ENCODE measurements around the gene IZUMO1.
A peak's percentile ranks its signal among the peaks of the same experiment; 100 is the strongest.

The IZUMO1 gene

GRCh38 chr19:48728911-48729664 lies 17.6 kb downstream of the IZUMO1 start:
- no peak for DNase-seq
- peaks cover 5 to 21% of the 10 kb centered on the region in 2 experiments for H3K27me3 ChIP-seq (ENCODE audit: control insufficient read depth in 1 of 2, insufficient read depth in 1 of 2, low read length in 2 of 2)
- H2BK12ac ChIP-seq (ENCODE audit: low read length in 2 of 2) = no peak overlapping the region
- no peak overlapping the region for H3K27ac ChIP-seq (ENCODE audit: low read length, poor library complexity, severe bottlenecking)
- no peaks in the 10 kb centered on the region for H3K79me1 ChIP-seq (replicated peaks; ENCODE audit: low read length, poor library complexity, severe bottlenecking)
- H3K4ac ChIP-seq (ENCODE audit: low read depth in 1 of 2, low read length in 2 of 2) = no peak overlapping the region
- H2AK5ac ChIP-seq (ENCODE audit: low read length, severe bottlenecking) = no peak overlapping the region
- no peak overlapping the region for H2AFZ ChIP-seq (ENCODE audit: low read depth, low read length)
- no peak overlapping the region for H2BK120ac ChIP-seq (ENCODE audit: low read depth, low read length)
- no peak overlapping the region for H4K91ac ChIP-seq (ENCODE audit: low read length)
- H3K4me1 ChIP-seq (ENCODE audit: control insufficient read depth, insufficient read depth, low read depth, low read length) = no peaks in the 10 kb centered on the region
- H3K18ac ChIP-seq (ENCODE audit: low read depth in 1 of 2, low read length in 2 of 2) = no peak overlapping the region
- WGBS = 65% methylated on average over 62 of the region's 77 CpGs
- H4K8ac ChIP-seq (ENCODE audit: low read length) = no peak overlapping the region
- no peak overlapping the region for H2BK5ac ChIP-seq (ENCODE audit: low read depth, low read length, poor library complexity, severe bottlenecking)
- no peak overlapping the region for H2BK15ac ChIP-seq (ENCODE audit: low read depth, poor library complexity, severe bottlenecking)
- H3K36me3 ChIP-seq (ENCODE audit: control insufficient read depth in 1 of 2, insufficient read depth in 2 of 2, low read depth in 1 of 2, low read length in 2 of 2) = no peaks in the 10 kb centered on the region
- H3K9me3 ChIP-seq (ENCODE audit: control insufficient read depth, low read length) = no peaks in the 10 kb centered on the region
- H3K23ac ChIP-seq (ENCODE audit: low read length in 2 of 2) = no peak overlapping the region
- H3K9ac ChIP-seq (ENCODE audit: low read length) = peak overlapping the region; percentile 18
- H3K14ac ChIP-seq (ENCODE audit: low read length in 2 of 2) = no peak overlapping the region
- no peak overlapping the region for H3K4me3 ChIP-seq (ENCODE audit: insufficient read depth in 1 of 2, low read depth in 1 of 2, low read length in 2 of 2)
- no peak overlapping the region for H3K4me2 ChIP-seq (ENCODE audit: low read length, poor library complexity, severe bottlenecking)

- Histone ChIP-seq H2BK15ac (ENCODE audit: low read depth, poor library complexity, severe bottlenecking) (no peak overlapping the region), H2BK120ac (ENCODE audit: low read depth, low read length) (no peak overlapping the region), H3K4me3 (ENCODE audit: insufficient read depth in 1 of 2, low read depth in 1 of 2, low read length in 2 of 2) (no peak overlapping the region), H4K91ac (ENCODE audit: low read length) (peak overlapping the region; percentile 9), H3K18ac (ENCODE audit: low read depth in 1 of 2, low read length in 2 of 2) (no peak overlapping the region), H2BK12ac (ENCODE audit: low read length in 2 of 2) (no peak overlapping the region), H3K27me3 (ENCODE audit: control insufficient read depth in 1 of 2, insufficient read depth in 1 of 2, low read length in 2 of 2) (peaks cover 5 to 9% of the 10 kb centered on the region in 2 experiments), H3K79me1 (replicated peaks; ENCODE audit: low read length, poor library complexity, severe bottlenecking) (no peaks in the 10 kb centered on the region), H4K8ac (ENCODE audit: low read length) (no peak overlapping the region), H3K4ac (ENCODE audit: low read depth in 1 of 2, low read length in 2 of 2) (no peak overlapping the region), H2AFZ (ENCODE audit: low read depth, low read length) (no peak overlapping the region), H3K14ac (ENCODE audit: low read length in 2 of 2) (no peak overlapping the region), H3K9ac (ENCODE audit: low read length) (no peak overlapping the region), H3K36me3 (ENCODE audit: control insufficient read depth in 1 of 2, insufficient read depth in 2 of 2, low read depth in 1 of 2, low read length in 2 of 2) (no peaks in the 10 kb centered on the region), H3K4me2 (ENCODE audit: low read length, poor library complexity, severe bottlenecking) (no peak overlapping the region), H3K27ac (ENCODE audit: low read length, poor library complexity, severe bottlenecking) (no peak overlapping the region), H2BK5ac (ENCODE audit: low read depth, low read length, poor library complexity, severe bottlenecking) (no peak overlapping the region), H2AK5ac (ENCODE audit: low read length, severe bottlenecking) (no peak overlapping the region), H3K9me3 (ENCODE audit: control insufficient read depth, low read length) (no peaks in the 10 kb centered on the region), H3K4me1 (ENCODE audit: control insufficient read depth, insufficient read depth, low read depth, low read length) (no peaks in the 10 kb centered on the region), H3K23ac (ENCODE audit: low read length in 2 of 2) (no peak overlapping the region)
- no peak for DNase-seq
- 76% methylated on average over 2 of the region's 2 CpGs for WGBS
Measured at GRCh38 chr19:48726556-48726955, 20.2 kb downstream of the IZUMO1 start.

- peak overlapping the region; percentile 82 for H2BK15ac ChIP-seq (ENCODE audit: low read depth, poor library complexity, severe bottlenecking)
Measured at GRCh38 chr19:48724796-48725753, 21.6 kb downstream of the IZUMO1 start.

GRCh38 chr19:48722196-48722708 lies 24.5 kb downstream of the IZUMO1 start:
- H3K4me2 ChIP-seq (ENCODE audit: low read length, poor library complexity, severe bottlenecking) = no peak overlapping the region
- no peaks in the 10 kb centered on the region for H3K9me3 ChIP-seq (ENCODE audit: control insufficient read depth, low read length)
- no peak overlapping the region for H3K23ac ChIP-seq (ENCODE audit: low read length in 2 of 2)
- no peak overlapping the region for H2BK5ac ChIP-seq (ENCODE audit: low read depth, low read length, poor library complexity, severe bottlenecking)
- H2BK12ac ChIP-seq (ENCODE audit: low read length in 2 of 2) = no peak overlapping the region
- 81% methylated on average over 11 of the region's 11 CpGs for WGBS
- H3K36me3 ChIP-seq (ENCODE audit: control insufficient read depth in 1 of 2, insufficient read depth in 2 of 2, low read depth in 1 of 2, low read length in 2 of 2) = no peaks in the 10 kb centered on the region
- H3K9ac ChIP-seq (ENCODE audit: low read length) = no peak overlapping the region
- H4K91ac ChIP-seq (ENCODE audit: low read length) = no peak overlapping the region
- H2AFZ ChIP-seq (ENCODE audit: low read depth, low read length) = no peak overlapping the region
- H3K4me1 ChIP-seq (ENCODE audit: control insufficient read depth, insufficient read depth, low read depth, low read length) = peaks cover 6% of the 10 kb centered on the region
- no peak overlapping the region for H3K18ac ChIP-seq (ENCODE audit: low read depth in 1 of 2, low read length in 2 of 2)
- H3K4me3 ChIP-seq (ENCODE audit: insufficient read depth in 1 of 2, low read depth in 1 of 2, low read length in 2 of 2) = no peak overlapping the region
- H2BK120ac ChIP-seq (ENCODE audit: low read depth, low read length) = no peak overlapping the region
- H2AK5ac ChIP-seq (ENCODE audit: low read length, severe bottlenecking) = no peak overlapping the region
- no peaks in the 10 kb centered on the region for H3K79me1 ChIP-seq (replicated peaks; ENCODE audit: low read length, poor library complexity, severe bottlenecking)
- no peak for DNase-seq
- no peak overlapping the region for H2BK15ac ChIP-seq (ENCODE audit: low read depth, poor library complexity, severe bottlenecking)
- H3K4ac ChIP-seq (ENCODE audit: low read depth in 1 of 2, low read length in 2 of 2) = no peak overlapping the region
- H3K27ac ChIP-seq (ENCODE audit: low read length, poor library complexity, severe bottlenecking) = no peak overlapping the region
- no peak overlapping the region for H3K14ac ChIP-seq (ENCODE audit: low read length in 2 of 2)
- no peaks in the 10 kb centered on the region for H3K27me3 ChIP-seq (ENCODE audit: control insufficient read depth in 1 of 2, insufficient read depth in 1 of 2, low read length in 2 of 2)
- no peak overlapping the region for H4K8ac ChIP-seq (ENCODE audit: low read length)

More at GRCh38 chr19:48724796-48725753, 21.6 kb downstream of the IZUMO1 start:
- peak; percentile 97 for DNase-seq
- H3K23ac ChIP-seq (ENCODE audit: low read length in 2 of 2) = no peak overlapping the region
- peaks cover 6% of the 10 kb centered on the region for H3K4me1 ChIP-seq (ENCODE audit: control insufficient read depth, insufficient read depth, low read depth, low read length)
- no peak overlapping the region for H3K4me2 ChIP-seq (ENCODE audit: low read length, poor library complexity, severe bottlenecking)
- no peaks in the 10 kb centered on the region for H3K9me3 ChIP-seq (ENCODE audit: control insufficient read depth, low read length)
- no peak overlapping the region for H3K14ac ChIP-seq (ENCODE audit: low read length in 2 of 2)
- peak overlapping the region; percentile 23 to 85 for H2BK12ac ChIP-seq (ENCODE audit: low read length in 2 of 2)
- no peak overlapping the region for H3K4me3 ChIP-seq (ENCODE audit: insufficient read depth in 1 of 2, low read depth in 1 of 2, low read length in 2 of 2)
- H3K27ac ChIP-seq (ENCODE audit: low read length, poor library complexity, severe bottlenecking) = no peak overlapping the region
- WGBS = 42% methylated on average over 9 of the region's 11 CpGs
- no peaks in the 10 kb centered on the region for H3K79me1 ChIP-seq (replicated peaks; ENCODE audit: low read length, poor library complexity, severe bottlenecking)
- peak overlapping the region; percentile 96 for H2BK120ac ChIP-seq (ENCODE audit: low read depth, low read length)
- no peak overlapping the region for H2BK5ac ChIP-seq (ENCODE audit: low read depth, low read length, poor library complexity, severe bottlenecking)
- no peak overlapping the region for H2AK5ac ChIP-seq (ENCODE audit: low read length, severe bottlenecking)
- peak overlapping the region; percentile 74 to 93 for H3K18ac ChIP-seq (ENCODE audit: low read depth in 1 of 2, low read length in 2 of 2)
- peak overlapping the region; percentile 5 for H3K9ac ChIP-seq (ENCODE audit: low read length)
- peak overlapping the region; percentile 80 to 96 for H3K4ac ChIP-seq (ENCODE audit: low read depth in 1 of 2, low read length in 2 of 2)
- H3K27me3 ChIP-seq (ENCODE audit: control insufficient read depth in 1 of 2, insufficient read depth in 1 of 2, low read length in 2 of 2) = no peaks in the 10 kb centered on the region
- H3K36me3 ChIP-seq (ENCODE audit: control insufficient read depth in 1 of 2, insufficient read depth in 2 of 2, low read depth in 1 of 2, low read length in 2 of 2) = no peaks in the 10 kb centered on the region
- peak overlapping the region; percentile 91 for H4K91ac ChIP-seq (ENCODE audit: low read length)
- peak overlapping the region; percentile 100 for H4K8ac ChIP-seq (ENCODE audit: low read length)
- peak overlapping the region; percentile 59 for H2AFZ ChIP-seq (ENCODE audit: low read depth, low read length)

All from mesenchymal stem cell (in vitro differentiated cells and primary cell).